ENCODE data around the gene B3GALNT1.
A peak's percentile ranks its signal among the peaks of the same experiment; 100 is the strongest.

B3GALNT1 gene

DNA sequence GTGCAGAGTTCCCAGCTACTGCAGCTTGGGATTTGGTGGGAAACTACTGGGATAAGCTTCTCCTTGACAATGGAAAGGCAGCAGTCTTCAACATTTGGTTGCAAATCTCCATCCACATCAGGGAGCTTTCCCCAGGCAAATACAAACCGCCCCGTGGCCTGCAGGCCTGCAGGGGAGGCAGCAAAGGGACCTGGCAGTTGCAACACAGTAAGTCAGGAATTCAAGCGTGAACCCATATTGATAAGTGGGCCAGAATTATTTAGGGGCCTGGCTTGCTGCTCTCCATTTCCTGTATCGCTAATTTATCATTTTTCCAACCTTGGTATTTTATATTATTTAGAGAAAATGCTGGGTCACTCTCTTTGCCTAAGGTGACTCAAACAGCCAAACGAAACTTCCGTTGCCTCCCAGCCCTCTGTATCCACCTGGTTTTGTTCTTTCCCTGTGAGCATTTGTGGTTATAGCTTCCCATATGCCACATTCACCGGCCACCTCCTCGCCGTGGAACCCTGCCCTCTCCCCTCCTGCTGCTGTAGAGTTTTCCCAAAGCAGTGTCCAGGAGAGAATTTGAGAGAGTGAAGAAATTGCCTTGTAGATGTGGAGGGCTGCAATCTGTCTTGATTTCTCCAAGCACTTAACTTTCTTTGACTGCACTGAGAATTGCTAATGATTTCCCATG, 34.8 kb downstream of the B3GALNT1 start:
- TF ChIP-seq, protein P1, sequence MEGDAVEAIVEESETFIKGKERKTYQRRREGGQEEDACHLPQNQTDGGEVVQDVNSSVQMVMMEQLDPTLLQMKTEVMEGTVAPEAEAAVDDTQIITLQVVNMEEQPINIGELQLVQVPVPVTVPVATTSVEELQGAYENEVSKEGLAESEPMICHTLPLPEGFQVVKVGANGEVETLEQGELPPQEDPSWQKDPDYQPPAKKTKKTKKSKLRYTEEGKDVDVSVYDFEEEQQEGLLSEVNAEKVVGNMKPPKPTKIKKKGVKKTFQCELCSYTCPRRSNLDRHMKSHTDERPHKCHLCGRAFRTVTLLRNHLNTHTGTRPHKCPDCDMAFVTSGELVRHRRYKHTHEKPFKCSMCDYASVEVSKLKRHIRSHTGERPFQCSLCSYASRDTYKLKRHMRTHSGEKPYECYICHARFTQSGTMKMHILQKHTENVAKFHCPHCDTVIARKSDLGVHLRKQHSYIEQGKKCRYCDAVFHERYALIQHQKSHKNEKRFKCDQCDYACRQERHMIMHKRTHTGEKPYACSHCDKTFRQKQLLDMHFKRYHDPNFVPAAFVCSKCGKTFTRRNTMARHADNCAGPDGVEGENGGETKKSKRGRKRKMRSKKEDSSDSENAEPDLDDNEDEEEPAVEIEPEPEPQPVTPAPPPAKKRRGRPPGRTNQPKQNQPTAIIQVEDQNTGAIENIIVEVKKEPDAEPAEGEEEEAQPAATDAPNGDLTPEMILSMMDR (IDR thresholded peaks at IDR 0.05; ENCODE audit: low read depth, low read length, missing control alignments) = no peak
- H3K4me3 ChIP-seq (ENCODE audit: low read depth, low read length) = no peak overlapping the region
- no peak for DNase-seq (ENCODE audit: low read depth)

DNA sequence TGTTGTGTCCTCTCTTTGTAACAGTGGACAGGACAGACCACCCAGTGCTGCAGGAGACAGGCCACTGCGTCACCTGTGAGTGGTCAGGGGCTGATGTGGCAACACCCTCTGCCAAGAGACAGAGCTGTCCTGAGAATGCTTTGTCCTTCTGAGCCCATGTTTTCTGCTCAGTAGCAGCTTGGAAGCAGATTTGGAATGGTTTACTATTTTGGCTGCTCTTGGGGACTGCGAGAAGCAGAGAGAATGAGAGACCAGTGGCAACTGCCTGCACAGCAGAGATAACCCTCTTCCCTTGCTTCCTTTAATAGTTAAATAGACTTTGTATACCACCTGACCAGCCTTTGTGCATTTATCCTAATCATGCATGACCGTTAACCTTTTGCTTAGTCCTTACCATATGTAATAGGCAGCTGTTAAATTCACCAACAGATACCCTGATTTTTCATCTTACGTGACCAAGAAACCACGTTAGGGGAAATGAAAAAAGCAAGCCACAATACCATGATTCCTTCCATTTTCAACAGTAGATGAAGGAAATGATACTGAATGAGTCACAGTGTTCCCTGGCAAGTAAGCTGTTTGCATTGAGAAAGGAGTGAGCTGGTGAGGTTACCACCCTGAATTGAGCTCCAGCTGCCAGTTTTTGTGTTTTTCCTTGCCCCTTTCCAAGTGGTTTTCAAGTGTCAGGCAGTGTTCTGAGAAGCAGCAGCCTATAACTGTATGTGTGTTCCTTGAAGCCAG, 35.5 kb downstream of the B3GALNT1 start:
- H3K4me3 ChIP-seq (ENCODE audit: low read depth, low read length) = no peak overlapping the region
- TF ChIP-seq, protein P1 (IDR thresholded peaks at IDR 0.05; ENCODE audit: low read depth, low read length, missing control alignments) = no peak
- DNase-seq (ENCODE audit: low read depth) = peak; percentile 80

DNA sequence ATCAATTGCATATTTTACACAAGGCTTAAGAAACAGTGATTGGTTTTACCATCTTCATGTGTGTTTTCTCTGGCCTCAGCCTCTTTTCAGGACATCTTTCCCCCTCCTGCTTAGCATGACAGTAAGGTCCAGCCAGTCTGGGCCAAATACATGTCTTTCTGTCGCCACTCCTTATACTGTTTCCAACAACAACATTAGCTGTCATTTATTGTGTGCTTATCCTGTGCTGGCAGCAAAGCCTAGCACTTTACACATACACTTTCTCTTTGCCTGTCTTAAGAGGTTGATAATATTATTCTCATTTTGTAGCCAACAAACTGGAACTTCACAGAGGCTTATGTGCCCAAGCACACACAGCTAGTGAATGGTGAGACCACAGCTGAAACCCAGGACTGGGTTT, 37.8 kb downstream of the B3GALNT1 start:
- DNase-seq (ENCODE audit: low read depth) = no peak
- TF ChIP-seq, protein P1 (IDR thresholded peaks at IDR 0.05; ENCODE audit: low read depth, low read length, missing control alignments) = no peak
- H3K4me3 ChIP-seq (ENCODE audit: low read depth, low read length) = no peak overlapping the region

DNA sequence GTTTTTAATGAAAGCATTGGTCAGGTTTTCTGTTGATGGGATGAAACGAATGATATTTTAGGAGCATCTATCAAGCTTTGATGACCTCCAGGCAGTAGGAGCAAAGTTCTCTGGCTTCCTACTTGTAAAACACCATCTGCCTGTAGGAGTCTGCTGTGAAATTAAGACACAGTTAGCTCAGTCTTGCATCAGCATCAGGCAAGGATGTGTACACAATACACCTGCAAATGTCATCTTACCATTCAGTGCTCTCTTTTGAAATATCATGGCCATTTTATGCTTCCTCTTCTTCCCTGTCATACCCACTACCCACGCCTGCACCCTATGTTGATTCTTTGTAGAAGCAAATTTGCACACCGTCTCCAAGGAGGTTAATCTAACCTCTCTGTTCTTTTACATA, 38.2 kb downstream of the B3GALNT1 start:
- H3K4me3 ChIP-seq (ENCODE audit: low read depth, low read length) = no peak overlapping the region
- no peak for DNase-seq (ENCODE audit: low read depth)
- TF ChIP-seq, protein P1 (IDR thresholded peaks at IDR 0.05; ENCODE audit: low read depth, low read length, missing control alignments) = no peak

DNA sequence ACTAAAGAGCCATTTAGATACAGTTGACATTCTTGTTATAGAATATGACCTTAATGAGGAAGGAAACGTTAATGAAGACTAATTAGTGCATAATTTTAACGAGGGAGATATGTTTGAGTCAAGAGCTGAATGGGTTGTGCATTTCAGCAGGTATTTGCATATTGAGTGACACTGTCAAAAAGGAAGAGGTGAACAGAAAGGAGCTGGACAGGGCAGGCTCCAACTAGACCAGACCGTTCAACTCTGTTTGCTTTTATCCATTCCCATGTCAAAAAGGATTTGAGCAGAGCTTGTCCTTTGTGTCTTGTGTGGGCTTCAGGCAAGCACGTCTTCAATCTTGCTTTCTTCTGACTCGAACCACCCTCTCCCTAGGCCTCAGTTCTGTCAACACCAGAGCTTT, 40.7 kb downstream of the B3GALNT1 start:
- no peak for DNase-seq (ENCODE audit: low read depth)
- TF ChIP-seq, protein P1 (IDR thresholded peaks at IDR 0.05; ENCODE audit: low read depth, low read length, missing control alignments) = no peak
- no peak overlapping the region for H3K4me3 ChIP-seq (ENCODE audit: low read depth, low read length)

DNA sequence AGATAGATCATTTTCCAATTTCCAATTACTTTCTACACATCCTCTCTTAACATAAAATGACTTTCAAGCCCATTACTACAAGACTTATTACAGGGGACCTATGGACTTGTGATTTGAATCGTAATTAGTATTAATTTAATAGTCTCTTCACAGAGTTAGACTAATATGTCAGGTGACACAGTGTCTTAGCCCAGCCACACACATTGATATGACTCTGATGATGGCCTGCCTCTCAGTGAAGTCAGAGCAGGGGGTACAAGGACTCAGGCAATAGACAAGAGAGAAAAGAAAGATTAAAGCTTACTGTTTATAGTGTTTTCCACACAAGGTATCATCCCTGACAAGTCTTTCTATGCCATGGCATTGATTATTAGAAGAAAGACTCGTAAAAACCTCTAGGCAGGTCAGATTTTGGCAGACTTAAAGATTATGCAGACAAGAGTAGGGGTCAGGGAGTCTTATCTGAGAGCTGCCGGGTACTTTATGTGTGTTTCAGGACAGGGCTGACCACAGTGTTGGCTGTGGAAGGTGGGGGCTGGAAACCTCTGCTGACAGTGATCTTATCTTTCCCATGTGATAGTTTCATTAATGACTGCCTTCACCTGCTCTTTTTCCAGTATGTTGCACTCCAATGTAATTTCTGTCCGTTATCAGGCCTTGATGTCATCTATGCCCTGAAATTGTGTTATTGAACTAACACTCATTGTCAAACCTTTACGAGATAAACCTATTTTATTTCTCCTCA, 50.1 kb downstream of the B3GALNT1 start:
- TF ChIP-seq, protein P1 (IDR thresholded peaks at IDR 0.05; ENCODE audit: low read depth, low read length, missing control alignments) = no peak
- H3K4me3 ChIP-seq (ENCODE audit: low read depth, low read length) = no peak overlapping the region
- DNase-seq (ENCODE audit: low read depth) = no peak
